Smooth muscle cell of the brain vasculature (primary cell): Measurements from ENCODE around the gene UBA3.

Experiments
- DNase-seq: peaks from one replicate; pipeline ENCODE4 v3.0.0-alpha.2; 2012; ENCODE audit warnings: low read depth, low spot score

Gene UBA3

DNA sequence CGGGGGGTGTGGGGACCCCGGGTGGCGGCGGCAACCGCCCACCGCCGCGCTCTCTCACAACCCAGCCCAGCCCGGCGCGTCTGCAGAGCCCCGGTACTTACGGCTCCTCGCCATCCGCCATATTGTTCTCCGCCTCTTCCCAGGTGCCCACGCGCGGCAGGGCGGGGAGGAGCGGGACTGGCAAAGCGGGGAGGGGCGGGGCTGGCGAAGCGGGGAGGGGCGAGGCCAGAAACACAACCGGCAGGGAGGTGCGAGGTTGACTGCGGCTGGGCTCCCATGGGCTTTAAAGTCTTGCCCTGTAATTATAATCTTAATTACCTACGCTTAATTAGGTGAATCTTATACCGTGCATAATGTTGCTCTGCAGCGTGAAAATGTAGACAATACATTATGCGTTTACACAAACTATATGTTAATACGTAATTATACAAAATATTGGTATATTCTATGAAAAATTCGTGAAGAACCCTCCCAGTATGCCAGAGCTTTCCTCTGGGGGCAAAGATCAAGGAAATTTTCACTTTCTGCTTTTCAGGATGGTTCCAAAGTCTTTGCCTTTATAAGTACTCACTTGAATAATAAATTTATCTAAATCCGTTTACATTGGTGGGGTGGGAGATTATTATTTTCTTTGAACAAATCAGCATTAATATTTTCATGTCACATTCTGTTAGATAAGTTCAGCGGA, at the start of gene UBA3:
TSS of gene UBA3 (minus strand) at position 133 of the 688 bp plus-strand sequence. CDS start at position 121, 12 bp downstream.
- DNase-seq = no peak

GRCh38 chr3:69129531-69129930, 49.4 kb upstream of the UBA3 start:
- no peak for DNase-seq

GRCh38 chr3:69128509-69128908, 48.3 kb upstream of the UBA3 start:
- no peak for DNase-seq

GRCh38 chr3:69126999-69127398, 46.8 kb upstream of the UBA3 start:
- no peak for DNase-seq

DNA sequence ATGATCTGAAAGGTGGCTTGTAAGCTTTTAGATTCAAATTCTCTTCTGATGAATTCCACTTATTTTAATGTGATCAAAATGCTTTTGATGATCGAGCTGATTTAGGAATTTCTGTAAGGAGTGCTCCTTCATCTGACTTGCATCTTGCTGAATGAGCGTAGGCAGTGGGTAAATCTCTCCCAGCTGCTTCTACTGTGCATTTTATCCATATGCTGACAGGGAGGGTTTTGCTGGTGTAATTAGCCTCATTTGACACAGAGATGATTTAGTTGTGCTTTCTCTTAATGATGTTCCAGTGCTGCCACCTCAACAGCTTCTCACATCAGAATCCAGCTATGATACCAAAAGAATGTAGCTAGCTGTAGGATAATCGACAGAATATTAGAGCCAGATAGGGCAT, 46.1 kb upstream of the UBA3 start:
- no peak for DNase-seq

GRCh38 chr3:69122403-69122802, 42.2 kb upstream of the UBA3 start, which contains the start of gene LMOD3:
LMOD3 (minus strand) TSS chr3:69122595; CDS start chr3:69122386, 209 bp downstream.
- DNase-seq = no peak

DNA sequence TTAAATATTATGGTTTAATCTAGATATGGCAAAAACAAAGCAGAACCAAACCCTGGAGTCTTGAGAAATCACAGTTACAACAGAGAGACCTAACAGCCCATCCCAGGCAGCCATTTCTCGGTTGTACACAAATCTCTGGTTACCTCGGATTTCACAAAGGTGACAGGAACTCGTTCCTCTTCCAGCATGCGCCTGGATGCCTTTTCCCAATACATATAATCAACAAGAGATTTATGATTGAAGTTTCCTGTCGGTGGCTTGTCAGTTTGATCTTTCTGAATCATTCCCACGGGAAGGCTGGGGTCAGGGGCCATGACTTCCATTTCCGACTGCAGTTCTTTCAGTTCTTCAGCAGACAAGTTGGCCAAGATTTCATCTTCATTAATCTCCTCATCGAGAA, 41.8 kb upstream of the UBA3 start:
- no peak for DNase-seq

- no peak for DNase-seq
Measured at GRCh38 chr3:69121513-69121912, 41.3 kb upstream of the UBA3 start.

- peak; percentile 66 for DNase-seq
Measured at GRCh38 chr3:69120879-69121464, 40.8 kb upstream of the UBA3 start.

- no peak for DNase-seq
Measured at GRCh38 chr3:69119681-69120080, 39.5 kb upstream of the UBA3 start.

DNA sequence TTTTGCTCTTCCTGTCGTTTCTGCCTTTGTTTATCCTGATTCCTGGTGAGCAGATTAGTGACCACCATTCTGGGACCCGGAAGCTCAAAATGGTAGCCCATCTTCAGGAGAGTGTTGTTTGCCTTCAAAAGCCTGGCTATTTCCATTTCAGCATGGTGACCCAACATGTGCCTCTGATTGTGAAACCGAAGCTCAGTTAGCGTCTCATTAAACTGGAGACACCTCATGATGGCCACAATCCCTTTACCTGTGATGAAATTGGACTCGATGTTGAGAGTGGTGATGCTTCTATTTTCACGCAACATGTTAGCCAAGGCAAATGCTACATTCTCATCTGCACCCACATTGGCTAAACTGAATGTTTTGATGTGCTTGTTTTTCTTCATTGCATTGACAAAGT, 39.0 kb upstream of the UBA3 start:
- DNase-seq = no peak

DNA sequence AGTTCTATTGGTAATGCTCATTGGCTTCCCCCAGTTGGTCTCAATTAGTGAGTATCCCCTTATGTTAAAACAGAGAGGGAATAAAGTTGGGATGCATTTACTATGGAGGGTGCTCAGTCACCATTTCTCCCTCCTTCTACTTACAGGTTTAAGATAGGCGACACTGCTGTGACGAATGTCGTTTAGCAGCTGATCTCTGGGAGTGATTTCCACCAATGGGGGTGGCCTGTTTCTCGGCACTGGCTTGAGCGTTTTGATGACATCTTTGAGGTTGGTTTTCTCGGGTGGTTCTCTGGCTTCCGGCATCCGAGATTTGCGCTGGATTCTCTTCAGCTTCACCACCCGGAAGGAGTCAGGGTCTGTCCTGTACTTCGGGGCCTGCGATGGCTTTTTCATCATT, 38.4 kb upstream of the UBA3 start:
- DNase-seq = no peak

DNA sequence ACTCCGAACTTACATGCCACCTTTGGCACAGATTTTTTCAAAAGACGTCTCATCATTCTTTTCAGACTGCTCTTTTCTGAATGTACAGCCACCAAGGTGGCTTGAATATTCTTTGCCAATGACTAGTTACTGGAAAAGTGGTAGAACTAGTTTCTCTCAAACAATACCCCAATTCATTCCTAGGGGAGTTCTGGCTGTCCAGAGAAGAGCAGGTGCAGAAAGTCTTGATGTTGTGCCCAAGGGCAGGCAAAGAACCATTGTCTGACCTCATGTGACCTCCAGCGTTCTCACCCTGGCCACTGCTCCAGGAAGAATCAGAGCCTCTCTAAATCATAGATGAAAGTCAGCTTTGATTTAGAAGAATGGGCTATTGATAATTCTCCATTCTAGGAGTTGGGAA, 36.7 kb upstream of the UBA3 start:
- no peak for DNase-seq

GRCh38 chr3:69116162-69116561, 36.0 kb upstream of the UBA3 start:
- no peak for DNase-seq

DNA sequence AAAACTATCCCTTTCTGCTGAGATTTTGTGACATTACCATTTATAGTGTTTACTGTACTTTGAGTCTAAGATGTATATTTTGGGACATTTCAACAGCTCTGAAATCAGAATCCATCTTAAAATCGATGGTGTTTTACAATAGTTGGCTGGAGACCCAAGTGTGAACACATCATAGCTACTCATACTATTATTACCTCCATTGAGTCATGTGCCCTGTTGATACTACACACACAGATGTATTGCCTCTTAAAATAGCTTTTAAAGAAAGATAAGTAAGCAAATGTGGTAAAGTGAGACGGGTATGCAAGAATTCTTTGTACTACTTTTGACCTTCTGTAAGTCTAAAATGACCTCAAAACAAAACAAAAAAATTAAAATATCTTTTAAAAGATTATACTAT, 35.6 kb upstream of the UBA3 start:
- DNase-seq = no peak

DNA sequence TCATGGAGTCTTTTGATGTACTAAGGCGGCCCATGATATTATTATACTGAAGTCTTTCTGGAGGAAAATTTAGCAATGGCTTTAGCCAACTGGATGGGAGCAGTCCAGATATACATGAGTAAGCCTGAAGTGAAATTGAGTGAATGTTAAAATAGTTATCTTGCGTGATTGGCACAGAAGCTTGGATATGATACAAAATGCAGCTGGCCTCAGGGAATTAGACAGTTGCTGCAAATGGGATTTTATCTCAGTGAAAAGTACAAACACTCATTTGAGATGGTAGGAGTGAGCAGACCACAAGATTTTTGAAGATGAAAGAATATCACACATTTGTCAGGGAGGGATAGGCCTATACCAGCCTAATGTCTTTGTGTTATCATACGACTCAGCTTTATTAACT, 33.4 kb upstream of the UBA3 start:
- no peak for DNase-seq

DNA sequence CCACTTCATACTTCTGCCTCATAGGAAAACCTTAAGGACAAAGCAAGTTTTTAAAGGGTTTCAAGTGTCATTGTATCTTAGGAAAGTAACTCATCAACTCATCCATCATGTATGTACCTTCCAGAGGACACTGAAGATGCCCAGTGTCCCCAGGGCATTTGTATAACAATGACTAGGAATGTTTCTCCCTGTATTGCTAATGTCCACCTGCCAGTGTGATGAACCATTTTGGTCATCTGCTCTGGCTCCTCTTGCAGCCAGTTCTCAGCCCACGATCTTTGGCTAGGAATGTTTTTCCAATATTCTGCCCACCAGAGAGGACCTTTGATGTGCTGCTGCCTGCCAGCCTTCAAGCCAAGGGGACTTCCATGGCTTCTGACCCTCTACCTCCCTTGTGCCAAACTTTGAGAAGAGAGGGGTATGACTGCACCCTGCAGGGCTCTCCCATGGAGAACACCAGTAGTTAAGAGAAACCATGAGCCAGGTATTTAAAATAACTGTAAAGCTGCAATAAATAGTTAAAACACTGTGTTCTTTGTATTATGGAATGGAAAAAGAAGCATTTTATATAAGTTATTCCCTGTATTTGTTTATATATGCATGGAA, 30.9 kb upstream of the UBA3 start:
- DNase-seq = no peak

DNA sequence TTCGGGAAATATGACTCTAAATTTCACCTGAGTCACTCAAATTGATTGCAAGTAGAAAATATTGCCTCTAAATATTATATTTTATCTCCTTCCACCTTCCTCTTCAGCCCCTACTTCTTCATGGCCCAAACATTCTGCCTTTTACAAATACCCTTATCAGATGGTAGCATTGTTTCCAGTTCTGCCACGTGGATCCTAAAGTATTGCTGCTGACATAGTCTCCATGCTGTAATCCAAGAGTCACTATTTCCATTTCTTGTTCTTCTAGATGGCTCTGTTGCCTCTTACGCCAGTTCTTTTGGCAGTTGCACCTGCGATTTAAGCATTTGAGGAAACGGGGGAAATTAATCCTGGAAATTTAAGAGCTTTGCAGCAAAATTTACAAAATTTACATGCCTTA, 28.6 kb upstream of the UBA3 start:
- no peak for DNase-seq

- no peak for DNase-seq
Measured at GRCh38 chr3:69107841-69108240, 27.7 kb upstream of the UBA3 start.

- no peak for DNase-seq
Measured at GRCh38 chr3:69105320-69105719, 25.2 kb upstream of the UBA3 start.

DNA sequence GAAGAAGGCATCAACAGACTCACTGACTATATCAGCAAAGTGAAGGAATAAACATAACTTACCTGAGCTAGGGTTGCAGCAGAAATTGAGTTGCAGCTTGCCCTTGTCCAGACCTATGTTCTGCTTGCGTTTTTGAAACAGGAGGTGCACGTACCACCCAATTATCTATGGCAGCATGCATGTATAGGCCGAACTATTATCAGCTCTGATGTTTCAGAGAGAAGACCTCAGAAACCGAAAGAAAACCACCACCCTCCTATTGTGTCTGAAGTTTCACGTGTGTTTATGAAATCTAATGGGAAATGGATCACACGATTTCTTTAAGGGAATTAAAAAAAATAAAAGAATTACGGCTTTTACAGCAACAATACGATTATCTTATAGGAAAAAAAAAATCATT, 24.4 kb upstream of the UBA3 start:
- no peak for DNase-seq

- no peak for DNase-seq
Measured at GRCh38 chr3:69103123-69103522, 23.0 kb upstream of the UBA3 start.

GRCh38 chr3:69102384-69102783, 22.2 kb upstream of the UBA3 start:
- DNase-seq = no peak
